CD4-positive, alpha-beta T cell (primary cell): ENCODE data around the gene USP32. TPM values are rescaled to one million over a fixed set of nuclear protein-coding genes. Genes with fewer than 3 reads are reported as not detected.
"Not testable (repeated sequence)": the region's sequence is repeated elsewhere in the genome, so short reads cannot be mapped to it uniquely, and the experiment has no call there.

Experiments used
- ATAC-seq: fragments of 200-7000 bp; cut with Tn5 transposase; one replicate; pipeline ENCODE4 v1.10.0; 2022; ENCODE audit warnings: mild to moderate bottlenecking; ENCODE audit not compliant: poor library complexity
- CTCF ChIA-PET: fragments of 350-600 bp; sonication (Branson Sonifier 250); formaldehyde crosslinking; loops from one replicate; lab custom pipeline; 2021; ENCODE audit warnings: antibody characterized with exemption, inconsistent platforms; lab: Charles Lee
- POLR2A ChIA-PET: fragments of 350-600 bp; sonication (Branson Sonifier 250); formaldehyde crosslinking; loops from one replicate; lab custom pipeline; 2021; ENCODE audit warnings: antibody characterized with exemption, inconsistent platforms; lab: Charles Lee
- DNase-seq, 14 experiments: peaks; one replicate each; pipeline ENCODE4 v3.0.0-alpha.2; 2013 to 2020; ENCODE audit warnings: mixed read lengths in 2 of 14
- H3K27ac ChIP-seq, 2 donors: one replicate each; pipeline versions ENCODE4 v1.5.1 to v1.7.0; 2013; ENCODE audit warnings: low read length in 2 of 2, low read depth in 1 of 2, mild to moderate bottlenecking in 1 of 2
- H3K27me3 ChIP-seq, 2 experiments: 1 replicate in 1 of 2; 2 replicates in 1 of 2; pipeline versions ENCODE4 v1.6.1 to v1.7.0; 2013; ENCODE audit warnings: low read length in 2 of 2, control low read depth in 1 of 2, mild to moderate bottlenecking in 1 of 2, moderate library complexity in 1 of 2; ENCODE audit not compliant: insufficient read depth in 2 of 2, control insufficient read depth in 1 of 2
- H3K36me3 ChIP-seq: one replicate; pipeline ENCODE4 v1.6.1; 2013; ENCODE audit warnings: low read length, control low read depth; ENCODE audit not compliant: insufficient read depth
- H3K4me1 ChIP-seq: one replicate; pipeline ENCODE4 v1.6.1; 2013; ENCODE audit warnings: low read length, control low read depth; ENCODE audit not compliant: insufficient read depth
- H3K4me3 ChIP-seq: one replicate; pipeline ENCODE4 v1.5.1; 2013; ENCODE audit warnings: mild to moderate bottlenecking, low read length, moderate library complexity
- H3K9me3 ChIP-seq, 2 experiments: 1 replicate in 1 of 2; 2 replicates in 1 of 2; pipeline versions ENCODE4 v1.6.1 to v1.7.0; 2013; ENCODE audit warnings: low read length in 2 of 2, mild to moderate bottlenecking in 2 of 2, control low read depth in 1 of 2, moderate library complexity in 1 of 2; ENCODE audit not compliant: control insufficient read depth in 1 of 2, insufficient read depth in 1 of 2
- H3K27ac Mint-ChIP-seq: one replicate; pipeline ENCODE4 v1.8.0; 2020; ENCODE audit warnings: mixed read lengths
- H3K27me3 Mint-ChIP-seq: one replicate; pipeline ENCODE4 v1.8.0; 2021; ENCODE audit warnings: mixed read lengths
- H3K36me3 Mint-ChIP-seq: one replicate; pipeline ENCODE4 v1.8.0; 2021; ENCODE audit warnings: low read depth, mixed read lengths
- H3K4me1 Mint-ChIP-seq: one replicate; pipeline ENCODE4 v1.8.0; 2021; ENCODE audit warnings: low read depth, mixed read lengths
- H3K4me3 Mint-ChIP-seq: one replicate; pipeline ENCODE4 v1.8.0; 2020; ENCODE audit warnings: mild to moderate bottlenecking, mixed read lengths
- H3K9me3 Mint-ChIP-seq: one replicate; pipeline ENCODE4 v1.8.0; 2020; ENCODE audit warnings: mixed read lengths
- intact Hi-C, 2 experiments: fragments of 100-400 bp; cut with DNase I in 1 of 2; cut with micrococcal nuclease in 1 of 2; formaldehyde crosslinking; loops; one replicate each; pipeline versions ENCODE4 v1.15.1 to v1.9.0; 2023 to 2025; cut with DNase I, micrococcal nuclease
- total RNA-seq, 174 experiments: library from RNA in 2 of 174; stranded (reverse) in 2 of 174; gene quantifications; one replicate each; pipeline ENCODE4 v1.2.3 and lab custom pipeline; 2021 to 2026
- TF ChIP-seq, protein P1 (sequence below): fragments of 200-600 bp; IDR thresholded peaks from one replicate; pipeline ENCODE4 v1.8.0; 2022; ENCODE audit warnings: antibody characterized with exemption, mild to moderate bottlenecking

USP32 gene
- total RNA-seq, 2 experiments from 2014 or later = 23.9 to 24.7 TPM

DNA sequence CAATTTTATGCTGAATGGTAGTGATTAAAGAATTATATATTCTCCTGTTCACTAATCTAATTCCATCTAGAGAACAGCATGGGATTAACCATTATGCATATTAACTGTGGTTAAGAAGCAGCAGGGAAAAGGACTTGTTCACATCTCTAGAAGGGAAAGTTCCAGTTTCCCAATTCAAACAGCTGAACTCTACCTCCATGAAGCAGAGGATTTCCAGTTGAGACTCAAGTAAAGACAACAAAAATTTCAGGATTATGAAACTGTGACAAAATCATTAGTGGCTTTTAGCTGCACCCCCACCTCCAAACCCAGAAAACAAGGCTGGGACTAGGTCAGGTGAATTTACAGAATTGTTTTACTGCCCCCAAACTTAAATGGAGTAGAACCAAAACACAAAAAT lies 73.6 kb downstream of the USP32 start:
- Mint-ChIP-seq H3K36me3 (peaks cover 7% of the 10 kb centered on the region), H3K4me1 (peaks cover 30% of the 10 kb centered on the region), H3K27me3 (no peaks in the 10 kb centered on the region), H3K4me3 (no peak overlapping the region), H3K27ac (no peak overlapping the region), H3K9me3 (no peaks in the 10 kb centered on the region)
- no peaks in the 10 kb centered on the region for H3K9me3 ChIP-seq
- no peak overlapping the region for H3K4me3 ChIP-seq
- no peaks in the 10 kb centered on the region for H3K4me1 ChIP-seq
- ATAC-seq (no peak), DNase-seq (no peak)
- ChIA-PET POLR2A (no interaction called here), CTCF (no interaction called here)
- intact Hi-C loops = no loop called here
- TF ChIP-seq, protein P1, sequence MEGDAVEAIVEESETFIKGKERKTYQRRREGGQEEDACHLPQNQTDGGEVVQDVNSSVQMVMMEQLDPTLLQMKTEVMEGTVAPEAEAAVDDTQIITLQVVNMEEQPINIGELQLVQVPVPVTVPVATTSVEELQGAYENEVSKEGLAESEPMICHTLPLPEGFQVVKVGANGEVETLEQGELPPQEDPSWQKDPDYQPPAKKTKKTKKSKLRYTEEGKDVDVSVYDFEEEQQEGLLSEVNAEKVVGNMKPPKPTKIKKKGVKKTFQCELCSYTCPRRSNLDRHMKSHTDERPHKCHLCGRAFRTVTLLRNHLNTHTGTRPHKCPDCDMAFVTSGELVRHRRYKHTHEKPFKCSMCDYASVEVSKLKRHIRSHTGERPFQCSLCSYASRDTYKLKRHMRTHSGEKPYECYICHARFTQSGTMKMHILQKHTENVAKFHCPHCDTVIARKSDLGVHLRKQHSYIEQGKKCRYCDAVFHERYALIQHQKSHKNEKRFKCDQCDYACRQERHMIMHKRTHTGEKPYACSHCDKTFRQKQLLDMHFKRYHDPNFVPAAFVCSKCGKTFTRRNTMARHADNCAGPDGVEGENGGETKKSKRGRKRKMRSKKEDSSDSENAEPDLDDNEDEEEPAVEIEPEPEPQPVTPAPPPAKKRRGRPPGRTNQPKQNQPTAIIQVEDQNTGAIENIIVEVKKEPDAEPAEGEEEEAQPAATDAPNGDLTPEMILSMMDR = no peak
- no peak overlapping the region for H3K27ac ChIP-seq
- H3K27me3 ChIP-seq = no peaks in the 10 kb centered on the region
- H3K36me3 ChIP-seq = no peaks in the 10 kb centered on the region

DNA sequence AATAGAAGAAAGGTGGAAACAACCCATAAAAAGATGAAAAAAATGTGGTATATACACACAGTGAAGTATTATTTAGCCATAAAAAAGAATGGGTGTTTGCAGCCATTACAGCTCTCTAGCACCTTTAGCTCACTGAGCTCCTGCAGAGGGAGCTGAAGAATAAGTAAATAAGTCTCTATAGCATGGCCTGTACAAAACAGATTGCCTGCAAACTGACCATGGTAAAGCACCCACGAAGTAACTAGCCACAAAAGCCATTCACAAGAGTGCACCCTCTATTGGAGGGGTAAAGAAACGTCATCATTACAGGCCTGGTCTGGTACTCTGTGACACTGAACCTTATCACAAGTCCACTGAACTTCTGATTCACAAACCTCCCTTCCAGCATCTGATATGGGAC lies 76.3 kb downstream of the USP32 start:
- H3K27ac Mint-ChIP-seq = no peak overlapping the region
- Histone ChIP-seq H3K36me3 (no peaks in the 10 kb centered on the region), H3K27ac (no peak overlapping the region), H3K4me3 (no peak overlapping the region), H3K27me3 (no peaks in the 10 kb centered on the region), H3K4me1 (no peaks in the 10 kb centered on the region), H3K9me3 (no peaks in the 10 kb centered on the region)
- ChIA-PET CTCF (no interaction called here), POLR2A (no interaction called here)
- H3K36me3 Mint-ChIP-seq = peaks cover 7% of the 10 kb centered on the region
- no peak for DNase-seq
- no peaks in the 10 kb centered on the region for H3K27me3 Mint-ChIP-seq
- no peak for ATAC-seq
- TF ChIP-seq, protein P1 = no peak
- H3K9me3 Mint-ChIP-seq = no peaks in the 10 kb centered on the region
- peaks cover 21% of the 10 kb centered on the region for H3K4me1 Mint-ChIP-seq
- H3K4me3 Mint-ChIP-seq = no peak overlapping the region
- intact Hi-C loops = no loop called here

DNA sequence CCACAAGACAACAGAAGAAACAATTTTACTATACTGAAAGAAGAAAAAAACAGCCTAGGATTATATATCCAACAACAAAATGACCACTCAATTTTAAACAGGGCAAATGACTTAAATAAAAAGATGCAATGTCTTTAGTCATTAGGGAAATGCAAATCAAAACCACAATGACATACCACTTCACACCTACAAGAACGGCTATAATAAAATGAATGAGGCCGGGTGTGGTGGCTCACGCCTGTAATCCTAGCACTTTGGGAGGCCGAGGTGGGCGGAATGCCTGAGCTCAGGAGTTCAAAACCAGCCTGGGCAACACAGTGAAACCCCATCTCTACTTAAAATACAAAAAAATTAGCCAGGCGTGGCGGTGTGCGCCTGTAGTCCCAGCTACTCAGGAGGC lies 77.0 kb downstream of the USP32 start:
- DNase-seq, H3K9me3 ChIP-seq, H3K36me3 Mint-ChIP-seq, H3K4me1 ChIP-seq, H3K9me3 Mint-ChIP-seq, H3K27ac Mint-ChIP-seq, H3K27me3 Mint-ChIP-seq, ATAC-seq, H3K27ac ChIP-seq, intact Hi-C loops, CTCF ChIA-PET, H3K27me3 ChIP-seq, H3K4me3 ChIP-seq, H3K4me3 Mint-ChIP-seq, POLR2A ChIA-PET, H3K36me3 ChIP-seq: not testable (repeated sequence)
- peaks cover 14% of the 10 kb centered on the region for H3K4me1 Mint-ChIP-seq

DNA sequence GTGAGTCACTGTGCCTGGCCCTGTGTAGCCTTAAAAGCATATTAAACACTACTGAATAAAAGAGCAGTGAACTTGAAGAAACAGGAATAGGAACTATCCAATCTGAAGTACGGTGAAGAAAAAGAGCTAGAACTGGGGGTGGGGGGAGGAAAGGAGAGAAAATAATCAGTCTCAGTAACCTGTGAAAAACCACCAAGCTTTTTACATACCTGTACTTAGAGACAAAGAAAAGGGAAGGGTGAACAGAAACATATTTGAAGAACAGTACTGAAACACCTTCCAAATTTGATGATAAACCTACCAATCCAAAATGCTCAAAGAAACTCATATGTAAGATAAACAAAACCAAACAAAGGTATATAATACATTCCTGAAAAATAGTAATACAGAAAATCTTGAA lies 77.5 kb downstream of the USP32 start:
- H3K27ac Mint-ChIP-seq = no peak overlapping the region
- H3K36me3 Mint-ChIP-seq = peaks cover 7% of the 10 kb centered on the region
- Histone ChIP-seq H3K9me3 (no peaks in the 10 kb centered on the region), H3K4me1 (no peaks in the 10 kb centered on the region), H3K27me3 (no peaks in the 10 kb centered on the region), H3K27ac (no peak overlapping the region), H3K36me3 (no peaks in the 10 kb centered on the region), H3K4me3 (no peak overlapping the region)
- H3K4me3 Mint-ChIP-seq = no peak overlapping the region
- no peak for DNase-seq
- ATAC-seq = no peak
- H3K4me1 Mint-ChIP-seq = peaks cover 14% of the 10 kb centered on the region
- TF ChIP-seq, protein P1 = no peak
- no peaks in the 10 kb centered on the region for H3K27me3 Mint-ChIP-seq
- ChIA-PET POLR2A (no interaction called here), CTCF (no interaction called here)
- intact Hi-C loops = no loop called here
- H3K9me3 Mint-ChIP-seq = no peaks in the 10 kb centered on the region
